Inflammatory macrophage treated with lipopolysaccharide for 1 hour (primary cell): Measurements from ENCODE around the gene NCOA1.

Experiments used
- DNase-seq, 2 donors: peaks; one replicate each; pipeline ENCODE4 v3.0.0-alpha.2; 2020 to 2022

The NCOA1 gene

DNA sequence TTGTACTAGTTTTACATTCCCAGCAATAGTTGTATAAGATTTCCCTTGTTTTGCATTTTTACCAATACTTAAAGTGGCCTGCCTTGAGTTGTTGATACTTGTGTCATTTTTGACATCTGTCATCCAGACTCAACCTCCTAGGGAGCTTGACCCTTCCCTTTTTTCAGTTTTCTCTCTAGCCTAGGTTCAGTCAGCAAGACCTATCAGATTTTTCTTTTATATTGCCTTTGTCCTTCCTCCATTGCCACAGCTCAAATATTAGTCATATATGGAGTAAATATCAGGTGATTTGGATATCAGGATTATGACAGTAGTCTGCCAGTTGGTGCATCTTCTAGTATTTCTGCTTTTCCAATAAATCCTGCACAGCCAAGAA lies 315.6 kb downstream of the NCOA1 start:
- no peak for DNase-seq

DNA sequence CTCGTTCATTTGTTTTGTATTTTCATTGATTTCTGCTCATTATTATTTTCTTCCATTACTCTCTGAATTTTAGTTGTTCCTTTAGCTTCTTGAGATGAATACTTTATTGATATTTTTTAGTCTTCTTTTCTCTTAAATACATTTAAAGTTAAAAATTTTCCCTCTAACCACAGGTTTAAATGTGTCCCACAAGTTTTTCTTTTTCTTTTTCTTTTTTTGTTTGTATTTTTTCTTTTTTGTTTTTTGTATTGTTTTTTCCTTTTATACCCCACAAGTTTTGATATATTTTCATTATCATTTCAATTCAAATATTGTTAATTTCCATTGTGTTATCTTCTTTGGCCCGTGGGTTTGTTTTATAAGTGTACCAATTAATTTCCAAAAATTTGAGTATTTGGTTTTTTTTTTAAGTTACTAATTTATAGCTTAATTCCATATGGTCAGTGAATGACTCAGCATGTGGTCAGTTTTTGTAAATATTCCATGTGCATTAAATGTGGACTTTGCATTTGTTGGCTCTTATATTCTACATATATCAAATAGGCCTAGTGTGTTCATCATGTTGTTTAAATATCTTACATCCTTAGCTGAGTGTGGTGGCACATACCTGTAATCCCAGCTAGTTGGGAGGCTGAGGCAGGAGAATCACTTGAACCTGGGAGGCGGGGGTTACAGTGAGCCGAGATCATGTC lies 318.4 kb downstream of the NCOA1 start:
- DNase-seq: no peak

DNA sequence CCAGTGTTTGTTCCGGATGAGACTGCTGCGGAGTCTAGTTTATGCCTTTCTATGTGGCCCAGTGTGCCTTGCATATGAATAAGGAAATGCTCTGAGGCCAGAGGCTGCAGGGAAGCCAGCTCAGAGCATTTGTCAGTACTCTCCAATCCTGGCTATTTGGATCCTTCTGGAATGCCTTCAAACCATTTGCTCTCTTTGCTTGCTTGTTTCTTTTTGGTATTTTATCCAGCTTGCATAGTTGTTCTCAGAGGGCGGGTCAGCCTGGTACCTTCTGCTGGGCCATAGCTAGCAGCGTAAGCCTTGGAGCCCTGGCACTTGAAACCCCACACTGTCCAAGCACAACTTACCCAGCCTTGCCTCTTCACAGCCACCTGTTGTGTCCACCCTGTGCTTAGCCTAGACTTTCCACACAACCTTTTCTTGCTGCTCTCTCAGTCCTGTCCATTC lies 322.7 kb downstream of the NCOA1 start:
- no peak for DNase-seq

DNA sequence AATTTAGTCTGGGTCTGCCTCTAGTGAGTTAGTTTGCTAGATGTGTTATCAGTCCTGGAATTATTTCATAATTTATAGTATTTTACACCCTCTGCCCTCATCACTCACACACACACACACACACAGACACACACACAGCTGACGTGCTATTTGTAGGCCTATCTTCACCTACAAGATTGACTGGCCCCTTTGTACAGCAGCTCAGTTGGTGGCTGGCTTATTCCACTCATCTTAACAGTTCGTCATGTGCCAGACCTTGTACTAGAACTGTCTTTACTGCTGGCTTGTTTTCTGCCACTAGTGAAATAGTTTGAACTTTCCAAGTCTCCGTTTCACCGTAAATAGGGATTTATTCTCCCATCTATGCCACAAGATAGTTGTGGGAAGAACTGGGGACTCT lies 323.5 kb downstream of the NCOA1 start:
- DNase-seq: no peak

DNA sequence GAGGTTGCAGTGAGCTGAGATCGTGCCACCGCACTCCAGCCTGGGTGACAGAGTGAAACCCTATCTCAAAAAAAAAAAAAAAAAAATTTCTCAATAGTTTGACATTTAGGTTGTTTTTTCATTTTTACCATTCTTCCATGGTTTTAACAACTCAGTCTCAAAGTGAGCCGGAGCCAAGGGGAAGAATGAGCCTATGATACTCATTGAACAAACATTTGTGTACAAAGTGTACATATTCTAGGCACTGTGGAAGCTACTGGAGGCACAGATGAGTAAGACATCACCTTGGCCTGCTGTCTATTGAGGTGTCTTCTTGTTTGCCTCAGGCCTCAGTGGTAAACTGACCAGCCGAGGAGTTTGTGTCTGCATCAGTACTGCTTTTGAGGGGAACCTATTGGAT lies 324.1 kb downstream of the NCOA1 start:
- no peak for DNase-seq

DNA sequence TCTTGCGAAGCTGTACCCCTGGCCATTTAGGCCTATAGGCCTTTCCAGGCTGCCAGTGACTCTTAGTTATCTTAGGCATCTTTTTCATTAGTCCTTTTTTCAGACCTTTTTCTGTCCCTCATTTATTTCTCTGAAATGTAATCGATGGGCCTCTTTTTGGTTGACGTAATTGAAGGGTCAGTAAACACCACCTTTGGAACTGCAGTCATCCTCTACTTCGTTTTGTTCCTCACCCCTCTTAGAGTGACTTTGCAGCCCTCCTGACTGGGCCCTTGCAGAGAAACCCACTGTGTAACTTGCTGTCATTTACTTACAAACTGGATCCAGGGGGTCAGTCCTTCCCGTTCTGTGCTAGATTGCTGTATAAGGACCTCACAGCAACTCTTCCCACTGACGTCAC lies 325.4 kb downstream of the NCOA1 start:
- no peak for DNase-seq

DNA sequence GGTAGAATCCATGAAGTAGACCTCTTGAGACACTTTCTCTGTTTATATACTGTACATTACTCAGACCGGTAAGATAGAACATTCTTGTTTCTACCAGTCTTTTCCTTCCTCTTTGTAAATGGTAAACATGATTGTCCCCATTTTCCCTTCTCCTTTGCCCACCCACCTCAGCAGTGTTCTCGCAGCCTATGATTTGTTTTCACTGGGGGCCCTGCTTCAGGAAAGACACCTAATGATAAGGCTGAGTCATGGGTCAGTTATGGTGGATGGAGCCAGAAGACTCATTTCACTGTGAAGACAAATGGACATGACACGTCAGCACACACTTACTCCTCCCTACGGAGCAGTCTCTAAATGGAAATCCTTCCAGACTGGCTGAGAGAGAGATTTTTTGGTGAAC lies 325.8 kb downstream of the NCOA1 start:
- DNase-seq: no peak

DNA sequence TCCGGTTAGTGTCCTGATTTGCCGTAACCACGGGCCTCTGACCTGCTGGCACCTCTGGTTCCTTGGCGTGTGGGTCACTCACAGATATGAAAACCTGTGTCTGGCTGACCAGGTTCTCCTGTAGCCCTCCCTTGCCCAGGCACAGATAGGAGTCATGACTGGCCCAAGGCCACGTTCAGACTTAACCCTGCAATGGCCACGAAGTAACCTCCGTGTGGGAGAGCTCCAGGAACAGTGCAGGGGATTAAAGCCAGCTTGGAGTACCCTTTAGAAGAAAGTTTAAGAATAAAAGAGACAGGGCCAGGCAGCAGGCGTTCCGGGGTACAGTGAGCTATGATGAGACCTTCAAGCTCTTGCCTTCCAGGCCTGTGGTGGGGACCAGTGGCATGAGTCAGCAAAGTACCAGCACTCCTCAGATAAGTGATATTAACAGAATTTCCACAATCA lies 327.7 kb downstream of the NCOA1 start:
- no peak for DNase-seq

DNA sequence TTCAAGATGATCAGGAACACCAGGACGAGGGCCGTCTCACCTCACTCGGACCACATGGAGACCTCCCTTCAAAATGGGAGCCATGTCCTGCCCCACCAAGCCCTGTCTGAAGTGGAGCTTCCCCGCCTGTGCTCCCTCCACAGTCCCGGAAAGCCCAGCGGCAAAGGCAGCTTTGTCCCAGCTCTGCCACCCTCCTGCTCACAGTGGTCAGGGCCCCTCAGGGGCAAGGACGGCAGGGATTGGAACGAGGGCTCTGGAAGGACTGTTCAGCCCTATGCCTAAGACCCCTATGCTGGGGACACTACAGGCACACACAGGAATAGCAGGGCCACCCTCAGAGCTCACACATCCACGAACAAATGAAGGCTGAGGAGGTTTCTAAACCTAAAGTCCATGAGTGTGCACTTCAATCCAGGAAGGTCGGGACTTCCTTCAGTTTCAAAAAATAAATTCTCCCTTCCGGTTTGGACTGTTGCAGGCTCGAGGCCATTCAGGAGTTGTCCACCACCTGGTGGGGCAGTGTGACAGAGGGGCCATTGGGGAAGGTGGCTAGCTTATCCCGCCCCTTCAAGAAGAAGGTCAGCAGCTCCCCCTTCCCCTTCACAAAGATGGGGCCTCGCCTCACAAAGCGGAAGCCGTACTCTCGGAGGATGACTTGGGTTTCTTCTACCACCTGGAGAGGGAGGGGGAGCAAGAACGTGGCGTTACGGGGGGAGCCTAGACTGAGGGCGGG lies 328.6 kb downstream of the NCOA1 start:
- no peak for DNase-seq

DNA sequence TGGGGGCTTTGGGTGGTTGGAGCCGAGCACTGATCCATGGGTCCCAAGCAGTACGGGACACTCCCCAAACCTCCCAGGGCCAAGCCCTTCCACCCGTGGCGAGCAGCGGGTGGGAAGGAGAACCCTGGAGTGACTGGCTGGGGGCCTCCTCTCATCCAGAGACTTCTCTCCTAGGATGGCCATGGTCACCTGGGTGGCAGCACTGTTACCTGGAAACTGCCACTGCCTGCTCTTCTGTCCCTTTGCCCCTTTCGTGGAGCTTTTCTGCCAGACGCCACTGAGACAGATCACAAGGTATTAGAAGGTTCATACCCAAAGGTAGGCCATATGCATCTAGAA lies 329.1 kb downstream of the NCOA1 start:
- no peak for DNase-seq
